Activated CD4-positive, alpha-beta T cell treated with anti-CD3 and anti-CD28 coated beads, Interleukin-2, amount 10 ng/mL, durations not matched to agents 7 days and 5 days (primary cell): ENCODE measurements around the gene CEP85L. TPM values are rescaled to one million over a fixed set of nuclear protein-coding genes. Genes with fewer than 3 reads are reported as not detected.

Experiments used
- CTCF ChIA-PET: fragments of 350-600 bp; sonication (Branson Sonifier 250); formaldehyde crosslinking; loops from one replicate; lab custom pipeline; 2021; ENCODE audit warnings: antibody characterized with exemption; lab: Charles Lee
- POLR2A ChIA-PET: fragments of 350-600 bp; sonication (Branson Sonifier 250); formaldehyde crosslinking; loops from one replicate; lab custom pipeline; 2021; ENCODE audit warnings: antibody characterized with exemption; lab: Charles Lee
- DNase-seq: peaks from one replicate; pipeline ENCODE4 v3.0.0-alpha.2; 2020
- H3K27ac Mint-ChIP-seq: one replicate; pipeline ENCODE4 v1.8.0; 2021; ENCODE audit warnings: mild to moderate bottlenecking, moderate library complexity, mixed read lengths
- H3K27me3 Mint-ChIP-seq: one replicate; pipeline ENCODE4 v1.8.0; 2021; ENCODE audit warnings: mixed read lengths
- H3K36me3 Mint-ChIP-seq: one replicate; pipeline ENCODE4 v1.8.0; 2021; ENCODE audit warnings: low read depth, mixed read lengths
- H3K4me1 Mint-ChIP-seq: one replicate; pipeline ENCODE4 v1.8.0; 2021; ENCODE audit warnings: mixed read lengths
- H3K4me3 Mint-ChIP-seq: one replicate; pipeline ENCODE4 v1.8.0; 2021; ENCODE audit warnings: mild to moderate bottlenecking, moderate library complexity, mixed read lengths
- H3K9me3 Mint-ChIP-seq: one replicate; pipeline ENCODE4 v1.8.0; 2021; ENCODE audit warnings: mixed read lengths
- total RNA-seq, 2 experiments: library from RNA; stranded (reverse); gene quantifications; one replicate each; pipeline ENCODE4 v1.2.3, GENCODE V29; 2021

CEP85L gene
- total RNA-seq, 2 experiments from 2014 or later = 47.9 to 50.3 TPM

- Mint-ChIP-seq H3K4me3 (no peak overlapping the region), H3K9me3 (peaks cover 3% of the 10 kb centered on the region)
Observed at GRCh38 chr6:118537574-118537973, 113.8 kb downstream of the CEP85L start.

GRCh38 chr6:118536478-118536877, 114.9 kb downstream of the CEP85L start:
- ChIA-PET CTCF (interaction anchor here (0.5 kb wide), 1 partner anchor 244 kb away, joined by 3 read pairs; no protein-coding TSS in a partner anchor), POLR2A (no interaction called here)
- Mint-ChIP-seq H3K27ac (no peak overlapping the region), H3K36me3 (peaks cover 22% of the 10 kb centered on the region), H3K27me3 (no peaks in the 10 kb centered on the region), H3K4me1 (no peaks in the 10 kb centered on the region), H3K9me3 (peaks cover 4% of the 10 kb centered on the region), H3K4me3 (no peak overlapping the region)
- DNase-seq = no peak

More at GRCh38 chr6:118537574-118537973, 113.8 kb downstream of the CEP85L start:
- no peaks in the 10 kb centered on the region for H3K4me1 Mint-ChIP-seq
- H3K27ac Mint-ChIP-seq = no peak overlapping the region
- H3K36me3 Mint-ChIP-seq = peaks cover 15% of the 10 kb centered on the region
- H3K27me3 Mint-ChIP-seq = no peaks in the 10 kb centered on the region
- no peak for DNase-seq
- ChIA-PET POLR2A (no interaction called here), CTCF (no interaction called here)

GRCh38 chr6:118535176-118535844, 116.1 kb downstream of the CEP85L start:
- Mint-ChIP-seq H3K36me3 (peaks cover 29% of the 10 kb centered on the region), H3K4me3 (no peak overlapping the region), H3K27me3 (no peaks in the 10 kb centered on the region), H3K27ac (no peak overlapping the region), H3K4me1 (no peaks in the 10 kb centered on the region), H3K9me3 (peaks cover 13% of the 10 kb centered on the region)
- DNase-seq = no peak
- ChIA-PET POLR2A (no interaction called here), CTCF (interaction anchor here (1.5 kb wide), 1 partner anchor 9 kb away, joined by 4 read pairs; no protein-coding TSS in a partner anchor)

- POLR2A ChIA-PET = no interaction called here
- DNase-seq = no peak
- Mint-ChIP-seq H3K27ac (peak overlapping the region; percentile 27), H3K4me1 (peaks cover 1% of the 10 kb centered on the region), H3K27me3 (no peaks in the 10 kb centered on the region), H3K36me3 (peaks cover 28% of the 10 kb centered on the region), H3K4me3 (no peak overlapping the region), H3K9me3 (peaks cover 13% of the 10 kb centered on the region)
- CTCF ChIA-PET = interaction anchor here (0.8 kb wide), 1 partner anchor 1271 kb away, joined by 3 read pairs; no protein-coding TSS in a partner anchor
Observed at GRCh38 chr6:118530942-118531341, 120.4 kb downstream of the CEP85L start.

- peaks cover 4% of the 10 kb centered on the region for H3K4me1 Mint-ChIP-seq
Observed at GRCh38 chr6:118529756-118530155, 121.6 kb downstream of the CEP85L start.

GRCh38 chr6:118528129-118528528, 123.3 kb downstream of the CEP85L start:
- no peak for DNase-seq
- Mint-ChIP-seq H3K36me3 (peaks cover 26% of the 10 kb centered on the region), H3K9me3 (peaks cover 10% of the 10 kb centered on the region), H3K4me1 (peaks cover 10% of the 10 kb centered on the region), H3K4me3 (no peak overlapping the region), H3K27me3 (no peaks in the 10 kb centered on the region), H3K27ac (no peak overlapping the region)
- ChIA-PET POLR2A (no interaction called here), CTCF (no interaction called here)

More at GRCh38 chr6:118529756-118530155, 121.6 kb downstream of the CEP85L start:
- Mint-ChIP-seq H3K36me3 (peaks cover 27% of the 10 kb centered on the region), H3K9me3 (peaks cover 13% of the 10 kb centered on the region), H3K27ac (no peak overlapping the region), H3K27me3 (no peaks in the 10 kb centered on the region), H3K4me3 (no peak overlapping the region)
- ChIA-PET POLR2A (no interaction called here), CTCF (no interaction called here)
- DNase-seq = no peak

- CTCF ChIA-PET = interaction anchor here (1.2 to 1.5 kb wide), 2 partner anchors 9 to 55 kb away, joined by 3 to 4 read pairs; no protein-coding TSS in a partner anchor
- H3K4me3 Mint-ChIP-seq = no peak overlapping the region
- peaks cover 6% of the 10 kb centered on the region for H3K9me3 Mint-ChIP-seq
- peaks cover 22% of the 10 kb centered on the region for H3K36me3 Mint-ChIP-seq
- H3K27me3 Mint-ChIP-seq = no peaks in the 10 kb centered on the region
- peaks cover 10% of the 10 kb centered on the region for H3K4me1 Mint-ChIP-seq
- no peak for DNase-seq
- POLR2A ChIA-PET = no interaction called here
- no peak overlapping the region for H3K27ac Mint-ChIP-seq
Observed at GRCh38 chr6:118525913-118526780, 125.2 kb downstream of the CEP85L start.

GRCh38 chr6:118524686-118525085, 126.7 kb downstream of the CEP85L start:
- CTCF ChIA-PET = no interaction called here
- POLR2A ChIA-PET = no interaction called here
- Mint-ChIP-seq H3K9me3 (peaks cover 3% of the 10 kb centered on the region), H3K4me3 (no peak overlapping the region), H3K27me3 (no peaks in the 10 kb centered on the region), H3K36me3 (peaks cover 23% of the 10 kb centered on the region), H3K27ac (no peak overlapping the region), H3K4me1 (peaks cover 10% of the 10 kb centered on the region)
- DNase-seq = no peak

- H3K4me1 Mint-ChIP-seq = peaks cover 10% of the 10 kb centered on the region
- H3K9me3 Mint-ChIP-seq = peaks cover 3% of the 10 kb centered on the region
- no peak overlapping the region for H3K4me3 Mint-ChIP-seq
- CTCF ChIA-PET = no interaction called here
- peaks cover 31% of the 10 kb centered on the region for H3K36me3 Mint-ChIP-seq
- POLR2A ChIA-PET = no interaction called here
- no peak overlapping the region for H3K27ac Mint-ChIP-seq
- DNase-seq = no peak
- no peaks in the 10 kb centered on the region for H3K27me3 Mint-ChIP-seq
Observed at GRCh38 chr6:118523216-118523615, 128.2 kb downstream of the CEP85L start.

GRCh38 chr6:118522422-118522821, 129.0 kb downstream of the CEP85L start:
- Mint-ChIP-seq H3K36me3 (peaks cover 39% of the 10 kb centered on the region), H3K4me3 (no peak overlapping the region), H3K27me3 (no peaks in the 10 kb centered on the region), H3K27ac (no peak overlapping the region), H3K9me3 (peaks cover 6% of the 10 kb centered on the region), H3K4me1 (peaks cover 12% of the 10 kb centered on the region)
- ChIA-PET POLR2A (no interaction called here), CTCF (interaction anchor here (0.6 kb wide), 1 partner anchor 128 kb away, joined by 4 read pairs; no protein-coding TSS in a partner anchor)
- DNase-seq = no peak

- Mint-ChIP-seq H3K4me3 (no peak overlapping the region), H3K4me1 (peaks cover 3% of the 10 kb centered on the region), H3K9me3 (peaks cover 3% of the 10 kb centered on the region), H3K27ac (no peak overlapping the region), H3K36me3 (peaks cover 25% of the 10 kb centered on the region), H3K27me3 (no peaks in the 10 kb centered on the region)
- DNase-seq = no peak
- CTCF ChIA-PET = no interaction called here
- POLR2A ChIA-PET = no interaction called here
Observed at GRCh38 chr6:118514689-118515088, 136.7 kb downstream of the CEP85L start.

GRCh38 chr6:118511930-118512715, 139.3 kb downstream of the CEP85L start:
- H3K4me3 Mint-ChIP-seq = no peak overlapping the region
- H3K9me3 Mint-ChIP-seq = no peaks in the 10 kb centered on the region
- DNase-seq = no peak
- no peak overlapping the region for H3K27ac Mint-ChIP-seq
- no peaks in the 10 kb centered on the region for H3K27me3 Mint-ChIP-seq
- no peaks in the 10 kb centered on the region for H3K4me1 Mint-ChIP-seq
- H3K36me3 Mint-ChIP-seq = peaks cover 6% of the 10 kb centered on the region
- CTCF ChIA-PET = no interaction called here
- POLR2A ChIA-PET = interaction anchor here (0.6 kb wide), 1 partner anchor 12 kb away, joined by 4 read pairs; no protein-coding TSS in a partner anchor
